PC-3 (cell line): ENCODE measurements around the gene HOXB13. TPM values are rescaled to one million over a fixed set of nuclear protein-coding genes. Genes with fewer than 3 reads are reported as not detected.

ENCODE experiments used
- ATAC-seq: fragments of 200-7000 bp; cut with Tn5 transposase; 2 replicates; pipeline ENCODE4 v1.9.1; 2020; ENCODE audit warnings: mild to moderate bottlenecking, moderate library complexity
- BruUV-seq: library from RNA; stranded (reverse); fragments of 400-500 nt; replicated peaks from 2 replicates; lab custom pipeline; 2021; lab: Mats Ljungman, UMichigan
- CTCF ChIA-PET: fragments of 300-600 bp; sonication (Branson Sonifier 250); formaldehyde crosslinking; loops from one replicate; lab custom pipeline; 2022; ENCODE audit warnings: antibody characterized with exemption; lab: Charles Lee
- POLR2A ChIA-PET: fragments of 300-600 bp; sonication (Branson Sonifier 250); formaldehyde crosslinking; loops from one replicate; lab custom pipeline; 2022; ENCODE audit warnings: antibody characterized with exemption; ENCODE audit not compliant: unreplicated experiment; lab: Charles Lee
- DNase-seq: peaks from one replicate; pipeline ENCODE4 v3.0.0-alpha.2; 2015
- H2AFZ ChIP-seq: fragments of 300-600 bp; sonication (generic); 2 replicates; pipeline ENCODE4 v1.6.0; 2016; ENCODE audit warnings: antibody characterized with exemption, low read length
- H3F3A ChIP-seq: fragments of 300-600 bp; sonication (generic); one replicate; pipeline ENCODE4 v1.6.0; 2017; ENCODE audit warnings: antibody characterized with exemption, low read length, control low read depth, mild to moderate bottlenecking; ENCODE audit not compliant: unreplicated experiment
- H3K27ac ChIP-seq: fragments of 300-600 bp; sonication (generic); 2 replicates; pipeline ENCODE4 v1.5.1; 2016; ENCODE audit warnings: mild to moderate bottlenecking, low read length
- H3K27me3 ChIP-seq: fragments of 300-600 bp; sonication (generic); 2 replicates; pipeline ENCODE4 v1.6.1; 2016; ENCODE audit warnings: low read length, mixed read lengths
- H3K36me3 ChIP-seq: fragments of 300-600 bp; sonication (generic); 2 replicates; pipeline ENCODE4 v1.6.1; 2016; ENCODE audit warnings: low read depth, mixed run types, low read length, mixed read lengths
- H3K4me1 ChIP-seq: fragments of 300-600 bp; sonication (generic); 2 replicates; pipeline ENCODE4 v1.5.1; 2016; ENCODE audit warnings: low read length; ENCODE audit not compliant: insufficient read depth
- H3K4me2 ChIP-seq: fragments of 300-600 bp; sonication (generic); 2 replicates; pipeline ENCODE4 v1.6.0; 2016; ENCODE audit warnings: low read length
- H3K4me3 ChIP-seq: fragments of 300-600 bp; sonication (generic); 2 replicates; pipeline ENCODE4 v1.5.1; 2016; ENCODE audit warnings: mild to moderate bottlenecking, low read length, mixed read lengths
- H3K79me2 ChIP-seq: fragments of 300-600 bp; sonication (generic); 2 replicates; pipeline ENCODE4 v1.6.1; 2017; ENCODE audit warnings: low read length, mixed read lengths
- H3K9ac ChIP-seq: fragments of 300-600 bp; sonication (generic); 2 replicates; pipeline ENCODE4 v1.6.0; 2016; ENCODE audit warnings: mild to moderate bottlenecking, low read length
- H3K9me2 ChIP-seq: fragments of 300-600 bp; sonication (generic); replicated peaks from 2 replicates; pipeline ENCODE4 v1.6.1; 2016; ENCODE audit warnings: mixed run types, low read length, mixed read lengths
- H3K9me3 ChIP-seq: fragments of 300-600 bp; sonication (generic); 2 replicates; pipeline ENCODE4 v1.6.1; 2016; ENCODE audit warnings: low read length, mixed read lengths
- H4K20me1 ChIP-seq: fragments of 300-600 bp; sonication (generic); 2 replicates; pipeline ENCODE4 v1.6.1; 2016; ENCODE audit warnings: low read length, mixed read lengths
- EZH2 ChIP-seq: fragments of 300-600 bp; sonication (generic); IDR thresholded peaks from one replicate; pipeline ENCODE4 v1.6.1; 2017; ENCODE audit warnings: antibody characterized with exemption, mild to moderate bottlenecking, low read length; ENCODE audit not compliant: unreplicated experiment
- EZH2phosphoT487 ChIP-seq: fragments of 300-600 bp; sonication (generic); IDR thresholded peaks from 2 replicates; pipeline ENCODE4 v1.6.1; 2018; ENCODE audit warnings: mild to moderate bottlenecking, antibody characterized with exemption, low read length, borderline replicate concordance
- intact Hi-C: fragments of 100-400 bp; cut with micrococcal nuclease; formaldehyde crosslinking; loops from 2 replicates; pipeline ENCODE4 v1.9.0; 2023
- total RNA-seq: library from RNA; depleted of rRNA; stranded (reverse); fragments of >200 nt; gene quantifications from 2 replicates; pipeline ENCODE4 v1.2.3, GENCODE V29; 2014
- TF ChIP-seq, protein P1 (sequence below): fragments of 300-600 bp; sonication (generic); conservative IDR thresholded peaks from 2 replicates; pipeline ENCODE4 v1.5.1; 2017; ENCODE audit warnings: antibody characterized with exemption, low read depth, mild to moderate bottlenecking, low read length

The HOXB13 gene
- total RNA-seq, 1 experiment from 2014 or later: 80.8 TPM

DNA sequence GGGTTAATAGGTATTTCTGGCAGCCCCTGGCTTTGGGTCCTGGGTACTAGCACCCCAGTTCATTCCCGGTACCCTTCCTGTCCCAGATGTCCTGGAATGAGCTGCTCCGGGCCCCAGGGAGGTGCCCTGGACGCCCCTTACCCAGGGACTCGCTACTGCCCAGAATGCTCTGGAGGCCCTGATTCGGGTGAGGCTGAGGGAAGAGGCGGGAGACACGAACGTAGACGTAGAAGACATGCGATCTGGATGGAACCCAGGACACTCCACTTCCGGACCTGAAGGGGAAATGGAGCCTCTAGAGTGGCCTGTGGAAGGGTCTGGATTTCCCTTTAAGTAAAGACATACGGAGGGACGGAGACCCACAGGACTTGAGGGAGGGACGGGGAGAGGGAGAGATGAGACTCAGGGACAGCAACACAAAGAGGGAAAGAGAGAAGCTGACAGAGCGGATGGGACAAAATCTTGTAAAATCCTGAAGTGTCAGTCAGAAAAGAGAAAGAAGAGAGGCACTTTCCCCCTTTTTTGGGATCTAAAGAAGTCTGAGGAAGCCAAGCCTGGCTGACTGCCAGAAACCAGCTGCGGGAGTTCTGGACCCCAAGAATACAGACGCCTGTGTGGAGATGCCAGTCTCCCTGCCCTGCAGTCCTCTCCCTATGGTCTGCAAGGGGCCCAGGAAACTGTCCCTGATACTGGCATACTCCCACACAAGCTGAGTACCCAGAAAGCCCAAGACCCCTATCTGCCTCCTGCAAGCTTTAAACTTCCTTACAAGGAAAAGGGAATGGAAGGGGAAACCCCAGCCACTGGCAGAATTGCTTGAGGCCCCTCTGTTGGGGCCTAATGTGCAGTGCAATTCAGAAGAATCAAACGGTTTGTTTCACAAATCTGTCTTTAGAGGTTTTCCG lies 1.0 kb upstream of the HOXB13 start:
- DNase-seq (peak; percentile 61), ATAC-seq (peak; percentile 0)
- Histone ChIP-seq H3K9me2 (no peaks in the 10 kb centered on the region), H3K36me3 (no peaks in the 10 kb centered on the region), H4K20me1 (no peaks in the 10 kb centered on the region), H3K27ac (peak overlapping the region; percentile 91), H3K79me2 (peaks cover 75% of the 10 kb centered on the region), H3K4me3 (peak overlapping the region; percentile 90), H3K9ac (peak overlapping the region; percentile 90), H3K27me3 (no peaks in the 10 kb centered on the region), H3K4me1 (peaks cover 68% of the 10 kb centered on the region), H3K4me2 (peak overlapping the region; percentile 85), H2AFZ (peak overlapping the region; percentile 81), H3K9me3 (no peaks in the 10 kb centered on the region), H3F3A (peaks cover 3% of the 10 kb centered on the region)
- POLR2A ChIA-PET: interaction anchor here (0.6 to 1.8 kb wide), 6 partner anchors 10 to 606 kb away, joined by 3 to 26 read pairs (median 8); no protein-coding TSS in a partner anchor
- CTCF ChIA-PET: interaction anchor here (0.6 to 2.6 kb wide), 4 partner anchors 14 to 77 kb away, joined by 3 to 34 read pairs (median 8); no protein-coding TSS in a partner anchor
- TF ChIP-seq EZH2: no peak
- TF ChIP-seq, protein P1, sequence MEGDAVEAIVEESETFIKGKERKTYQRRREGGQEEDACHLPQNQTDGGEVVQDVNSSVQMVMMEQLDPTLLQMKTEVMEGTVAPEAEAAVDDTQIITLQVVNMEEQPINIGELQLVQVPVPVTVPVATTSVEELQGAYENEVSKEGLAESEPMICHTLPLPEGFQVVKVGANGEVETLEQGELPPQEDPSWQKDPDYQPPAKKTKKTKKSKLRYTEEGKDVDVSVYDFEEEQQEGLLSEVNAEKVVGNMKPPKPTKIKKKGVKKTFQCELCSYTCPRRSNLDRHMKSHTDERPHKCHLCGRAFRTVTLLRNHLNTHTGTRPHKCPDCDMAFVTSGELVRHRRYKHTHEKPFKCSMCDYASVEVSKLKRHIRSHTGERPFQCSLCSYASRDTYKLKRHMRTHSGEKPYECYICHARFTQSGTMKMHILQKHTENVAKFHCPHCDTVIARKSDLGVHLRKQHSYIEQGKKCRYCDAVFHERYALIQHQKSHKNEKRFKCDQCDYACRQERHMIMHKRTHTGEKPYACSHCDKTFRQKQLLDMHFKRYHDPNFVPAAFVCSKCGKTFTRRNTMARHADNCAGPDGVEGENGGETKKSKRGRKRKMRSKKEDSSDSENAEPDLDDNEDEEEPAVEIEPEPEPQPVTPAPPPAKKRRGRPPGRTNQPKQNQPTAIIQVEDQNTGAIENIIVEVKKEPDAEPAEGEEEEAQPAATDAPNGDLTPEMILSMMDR: no peak
- TF ChIP-seq EZH2phosphoT487: no peak
- intact Hi-C loops: no loop called here
- BruUV-seq: TSS peak; percentile 8

DNA sequence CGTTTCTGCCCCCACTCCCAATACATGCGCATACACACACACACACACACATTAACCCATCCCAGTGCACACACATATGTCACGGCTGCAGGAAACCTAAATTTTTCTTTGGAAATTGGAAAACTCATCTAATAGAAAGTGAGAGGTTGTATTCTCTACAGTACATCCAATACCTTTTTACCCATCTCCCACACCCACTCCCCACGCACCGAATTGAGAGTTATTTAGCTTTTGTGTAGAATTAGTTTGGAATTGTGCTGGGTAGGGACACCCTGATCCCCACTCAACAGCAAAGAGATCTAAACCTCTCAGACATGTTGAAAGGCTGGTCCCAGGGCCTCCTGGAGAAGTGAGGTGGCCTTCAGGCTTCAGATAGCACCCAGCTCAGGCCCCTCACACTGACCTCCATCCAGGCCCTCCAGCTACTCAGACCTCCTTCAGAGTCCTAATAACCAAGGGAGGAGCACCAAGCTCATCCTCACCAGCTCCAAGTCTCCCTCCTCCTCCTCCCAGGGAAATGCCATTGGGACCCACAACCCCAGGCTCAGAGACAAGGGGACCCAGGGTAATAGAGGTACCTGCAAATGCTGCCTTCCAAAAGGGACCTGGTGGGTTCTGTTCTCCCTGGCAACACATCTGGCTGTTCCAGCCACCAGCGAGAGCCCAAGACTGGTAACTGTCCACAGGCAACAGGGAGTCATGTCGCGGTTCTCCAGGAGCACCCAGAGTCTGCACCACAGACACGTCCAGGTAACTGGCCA lies 955 bp downstream of the HOXB13 start:
- ATAC-seq: no peak
- no peaks in the 10 kb centered on the region for H3K27me3 ChIP-seq
- H2AFZ ChIP-seq: peak overlapping the region; percentile 81
- peak overlapping the region; percentile 85 for H3K4me2 ChIP-seq
- peak overlapping the region; percentile 91 for H3K27ac ChIP-seq
- no peaks in the 10 kb centered on the region for H3K36me3 ChIP-seq
- BruUV-seq: TSS peak; percentile 6
- H3K79me2 ChIP-seq: peaks cover 75% of the 10 kb centered on the region
- ChIA-PET CTCF (interaction anchor here (1.1 to 2.6 kb wide), 3 partner anchors 10 to 64 kb away, joined by 5 to 34 read pairs (median 12); no protein-coding TSS in a partner anchor), POLR2A (interaction anchor here (1.1 to 1.8 kb wide), 3 partner anchors 8 to 90 kb away, joined by 4 to 18 read pairs (median 17); partner anchors contain the start of gene TTLL6)
- H3K4me1 ChIP-seq: peaks cover 49% of the 10 kb centered on the region
- TF ChIP-seq EZH2 (no peak), EZH2phosphoT487 (no peak)
- TF ChIP-seq, protein P1: no peak
- peak; percentile 16 for DNase-seq
- H3K9me2 ChIP-seq: no peaks in the 10 kb centered on the region
- no peaks in the 10 kb centered on the region for H3K9me3 ChIP-seq
- H3K4me3 ChIP-seq: peak overlapping the region; percentile 90
- peak overlapping the region; percentile 90 for H3K9ac ChIP-seq
- H4K20me1 ChIP-seq: no peaks in the 10 kb centered on the region
- peaks cover 8% of the 10 kb centered on the region for H3F3A ChIP-seq
- intact Hi-C loops: no loop called here
